ENCODE results near the gene SLC9A3. TPM values are rescaled to one million over a fixed set of nuclear protein-coding genes. Genes with fewer than 3 reads are reported as not detected.

SLC9A3 gene
- total RNA-seq, 1 donor from 2014 or later, result 9.9 TPM

DNA sequence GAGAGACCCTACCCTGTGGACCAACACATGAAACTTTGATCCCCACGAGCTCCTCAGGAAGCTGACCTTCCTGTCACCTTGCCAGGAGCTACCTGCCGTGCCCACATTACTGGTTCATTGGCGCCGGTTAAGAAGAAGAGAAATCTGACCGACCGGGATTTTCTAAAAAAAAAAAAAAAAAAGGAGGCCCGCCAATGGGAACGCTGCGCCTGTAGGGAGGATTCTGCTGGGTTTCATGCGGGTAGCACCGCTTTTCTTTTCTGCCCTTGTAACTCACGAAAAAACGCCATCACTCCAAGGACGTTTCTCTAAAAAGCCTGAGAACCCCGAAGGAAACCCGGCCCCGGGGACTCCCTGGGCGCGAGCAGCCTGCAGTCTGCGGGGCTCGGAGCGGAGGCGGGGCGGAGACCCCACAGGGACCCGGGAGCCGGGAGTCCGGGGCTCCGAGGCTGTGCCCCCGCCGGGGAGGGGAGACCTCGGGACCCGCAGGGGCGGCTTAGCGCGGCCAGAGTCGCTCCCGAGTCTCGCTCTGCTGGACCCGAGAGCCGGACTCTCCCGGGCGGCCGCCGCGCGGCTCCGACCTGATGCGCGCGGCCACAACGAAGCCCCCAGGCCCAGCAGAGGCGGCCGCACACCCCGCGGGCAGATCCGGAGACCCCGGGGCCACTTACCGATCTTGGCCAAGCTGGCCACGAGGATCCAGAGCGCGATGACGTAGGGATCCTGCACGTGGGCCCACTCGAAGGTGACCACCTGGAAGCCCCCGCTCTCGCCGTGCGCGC, 617 bp downstream of the SLC9A3 start:
- Histone ChIP-seq H3K4me1 (no peaks in the 10 kb centered on the region), H3K27me3 (peaks cover 11% of the 10 kb centered on the region), H3K27ac (no peak overlapping the region), H3K4me3 (peak overlapping the region; percentile 19 to 30), H3K9me3 (no peaks in the 10 kb centered on the region), H3K36me3 (no peaks in the 10 kb centered on the region)
- intact Hi-C loops (cut with DNase I), result no loop called here
- TF ChIP-seq, protein P1, sequence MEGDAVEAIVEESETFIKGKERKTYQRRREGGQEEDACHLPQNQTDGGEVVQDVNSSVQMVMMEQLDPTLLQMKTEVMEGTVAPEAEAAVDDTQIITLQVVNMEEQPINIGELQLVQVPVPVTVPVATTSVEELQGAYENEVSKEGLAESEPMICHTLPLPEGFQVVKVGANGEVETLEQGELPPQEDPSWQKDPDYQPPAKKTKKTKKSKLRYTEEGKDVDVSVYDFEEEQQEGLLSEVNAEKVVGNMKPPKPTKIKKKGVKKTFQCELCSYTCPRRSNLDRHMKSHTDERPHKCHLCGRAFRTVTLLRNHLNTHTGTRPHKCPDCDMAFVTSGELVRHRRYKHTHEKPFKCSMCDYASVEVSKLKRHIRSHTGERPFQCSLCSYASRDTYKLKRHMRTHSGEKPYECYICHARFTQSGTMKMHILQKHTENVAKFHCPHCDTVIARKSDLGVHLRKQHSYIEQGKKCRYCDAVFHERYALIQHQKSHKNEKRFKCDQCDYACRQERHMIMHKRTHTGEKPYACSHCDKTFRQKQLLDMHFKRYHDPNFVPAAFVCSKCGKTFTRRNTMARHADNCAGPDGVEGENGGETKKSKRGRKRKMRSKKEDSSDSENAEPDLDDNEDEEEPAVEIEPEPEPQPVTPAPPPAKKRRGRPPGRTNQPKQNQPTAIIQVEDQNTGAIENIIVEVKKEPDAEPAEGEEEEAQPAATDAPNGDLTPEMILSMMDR (IDR thresholded peaks at IDR 0.05), result no peak
- no peak for DNase-seq (ENCODE audit: low spot score in 2 of 2)

DNA sequence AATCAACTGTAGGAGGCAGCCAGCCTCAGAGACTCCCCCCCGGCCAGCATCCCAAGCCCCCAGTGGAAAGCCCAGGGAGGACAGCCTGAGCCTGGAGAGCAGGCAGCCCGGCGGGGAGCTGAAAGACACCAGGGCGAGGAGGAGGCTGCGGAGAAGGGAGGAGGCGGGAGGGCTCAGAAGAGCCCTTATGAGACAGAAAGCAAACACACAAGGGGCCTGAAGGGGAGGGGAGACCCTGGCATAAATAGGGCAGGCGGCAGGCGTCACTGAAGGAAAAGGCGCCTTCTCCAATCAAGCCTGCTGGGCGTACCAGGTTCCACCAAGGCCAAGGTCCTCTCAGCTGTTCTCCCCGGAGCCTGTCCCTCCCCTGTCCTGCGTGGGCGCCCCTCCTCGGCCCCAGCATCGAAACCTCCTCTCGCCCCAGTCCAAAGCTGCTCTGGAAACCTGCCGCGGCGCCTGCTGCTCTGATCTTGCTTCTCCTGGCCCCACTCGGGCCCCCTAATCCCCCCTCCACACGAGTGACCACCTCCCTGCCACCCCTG, 1.3 kb downstream of the SLC9A3 start:
- intact Hi-C loops (cut with DNase I), result no loop called here
- Histone ChIP-seq H3K4me1 (no peaks in the 10 kb centered on the region), H3K9me3 (no peaks in the 10 kb centered on the region), H3K36me3 (no peaks in the 10 kb centered on the region), H3K27me3 (peaks cover 4% of the 10 kb centered on the region), H3K4me3 (no peak overlapping the region), H3K27ac (no peak overlapping the region)
- DNase-seq (ENCODE audit: low spot score in 2 of 2), result no peak
- TF ChIP-seq, protein P1 (IDR thresholded peaks at IDR 0.05), result no peak

- no peaks in the 10 kb centered on the region for H3K9me3 ChIP-seq
- intact Hi-C loops (cut with DNase I), result no loop called here
- TF ChIP-seq, protein P1 (IDR thresholded peaks at IDR 0.05), result no peak
- no peaks in the 10 kb centered on the region for H3K4me1 ChIP-seq
- no peak for DNase-seq (ENCODE audit: low spot score in 2 of 2)
- no peaks in the 10 kb centered on the region for H3K36me3 ChIP-seq
- no peak overlapping the region for H3K27ac ChIP-seq
- H3K4me3 ChIP-seq, result no peak overlapping the region
- H3K27me3 ChIP-seq, result no peaks in the 10 kb centered on the region
Measured at GRCh38 chr5:522116-522515, 2.1 kb downstream of the SLC9A3 start.

- TF ChIP-seq, protein P1 (IDR thresholded peaks at IDR 0.05), result no peak
- Histone ChIP-seq H3K27me3 (no peaks in the 10 kb centered on the region), H3K4me3 (no peak overlapping the region), H3K27ac (no peak overlapping the region), H3K36me3 (no peaks in the 10 kb centered on the region), H3K9me3 (no peaks in the 10 kb centered on the region), H3K4me1 (no peaks in the 10 kb centered on the region)
- DNase-seq (ENCODE audit: low spot score in 2 of 2), result no peak
- intact Hi-C loops (cut with DNase I), result no loop called here
Measured at GRCh38 chr5:521680-522079, 2.6 kb downstream of the SLC9A3 start.

- H3K27ac ChIP-seq, result no peak overlapping the region
- H3K9me3 ChIP-seq, result no peaks in the 10 kb centered on the region
- H3K27me3 ChIP-seq, result no peaks in the 10 kb centered on the region
- intact Hi-C loops (cut with DNase I), result no loop called here
- TF ChIP-seq, protein P1 (IDR thresholded peaks at IDR 0.05), result no peak
- no peak overlapping the region for H3K4me3 ChIP-seq
- H3K36me3 ChIP-seq, result no peaks in the 10 kb centered on the region
- H3K4me1 ChIP-seq, result no peaks in the 10 kb centered on the region
- DNase-seq (ENCODE audit: low spot score in 2 of 2), result no peak
Measured at GRCh38 chr5:520850-521226, 3.4 kb downstream of the SLC9A3 start.
